Measurements from ENCODE around the gene NTMT2. TPM values are rescaled to one million over a fixed set of nuclear protein-coding genes. Genes with fewer than 3 reads are reported as not detected.
A peak's percentile ranks its signal among the peaks of the same experiment; 100 is the strongest.

NTMT2 gene
- total RNA-seq, 4 donors from 2014 or later: not detected

GRCh38 chr1:170145061-170145460 is 698 bp upstream of the NTMT2 start:
- ATAC-seq (ENCODE audit: low FRiP score): peak; percentile 10
- TF ChIP-seq, protein P1, sequence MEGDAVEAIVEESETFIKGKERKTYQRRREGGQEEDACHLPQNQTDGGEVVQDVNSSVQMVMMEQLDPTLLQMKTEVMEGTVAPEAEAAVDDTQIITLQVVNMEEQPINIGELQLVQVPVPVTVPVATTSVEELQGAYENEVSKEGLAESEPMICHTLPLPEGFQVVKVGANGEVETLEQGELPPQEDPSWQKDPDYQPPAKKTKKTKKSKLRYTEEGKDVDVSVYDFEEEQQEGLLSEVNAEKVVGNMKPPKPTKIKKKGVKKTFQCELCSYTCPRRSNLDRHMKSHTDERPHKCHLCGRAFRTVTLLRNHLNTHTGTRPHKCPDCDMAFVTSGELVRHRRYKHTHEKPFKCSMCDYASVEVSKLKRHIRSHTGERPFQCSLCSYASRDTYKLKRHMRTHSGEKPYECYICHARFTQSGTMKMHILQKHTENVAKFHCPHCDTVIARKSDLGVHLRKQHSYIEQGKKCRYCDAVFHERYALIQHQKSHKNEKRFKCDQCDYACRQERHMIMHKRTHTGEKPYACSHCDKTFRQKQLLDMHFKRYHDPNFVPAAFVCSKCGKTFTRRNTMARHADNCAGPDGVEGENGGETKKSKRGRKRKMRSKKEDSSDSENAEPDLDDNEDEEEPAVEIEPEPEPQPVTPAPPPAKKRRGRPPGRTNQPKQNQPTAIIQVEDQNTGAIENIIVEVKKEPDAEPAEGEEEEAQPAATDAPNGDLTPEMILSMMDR (IDR thresholded peaks at IDR 0.05): no peak

DNA sequence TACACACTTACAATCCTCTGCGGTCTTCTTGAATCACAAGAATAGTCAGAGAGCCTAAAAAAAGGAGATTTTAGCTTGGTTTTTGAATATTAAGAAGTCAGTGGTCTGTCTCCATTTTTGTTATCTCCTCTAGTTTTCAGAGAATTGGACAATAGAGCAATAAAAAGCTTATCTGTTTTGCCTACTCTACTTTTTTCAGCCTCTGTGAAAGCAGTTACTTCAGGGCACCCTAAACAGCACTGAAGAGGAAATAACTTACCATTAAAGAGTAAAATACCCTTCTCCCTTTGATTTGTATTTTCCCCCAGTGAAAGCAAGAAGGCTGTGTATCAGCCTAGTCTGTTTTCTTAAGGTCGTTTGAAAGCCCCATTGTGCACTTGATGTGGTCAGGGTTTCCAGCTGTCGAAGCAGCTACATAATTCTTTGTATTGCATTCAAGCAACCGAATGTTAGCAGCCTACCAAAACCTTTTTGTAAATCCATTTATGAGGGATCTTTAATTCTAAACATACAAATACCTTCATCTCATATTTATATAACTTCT is 1.0 kb downstream of the NTMT2 start:
- no peak for ATAC-seq (ENCODE audit: low FRiP score)
- DNase-seq (ENCODE audit: low spot score): no peak
- TF ChIP-seq, protein P1 (IDR thresholded peaks at IDR 0.05): no peak

More at GRCh38 chr1:170145061-170145460, 698 bp upstream of the NTMT2 start:
- no peak for DNase-seq (ENCODE audit: low spot score)

GRCh38 chr1:170149241-170149640 is 3.5 kb downstream of the NTMT2 start:
- ATAC-seq (ENCODE audit: low FRiP score) (no peak), DNase-seq (ENCODE audit: low spot score) (no peak)
- TF ChIP-seq, protein P1 (IDR thresholded peaks at IDR 0.05): no peak

GRCh38 chr1:170150016-170150415 is 4.3 kb downstream of the NTMT2 start:
- TF ChIP-seq, protein P1 (IDR thresholded peaks at IDR 0.05): no peak
- DNase-seq (ENCODE audit: low spot score): no peak
- no peak for ATAC-seq (ENCODE audit: low FRiP score)

- DNase-seq (ENCODE audit: low spot score): no peak
- TF ChIP-seq, protein P1 (IDR thresholded peaks at IDR 0.05): no peak
- ATAC-seq (ENCODE audit: low FRiP score): no peak
These were observed 5.2 kb downstream of the NTMT2 start for GRCh38 chr1:170150921-170151320.

- TF ChIP-seq, protein P1 (IDR thresholded peaks at IDR 0.05): no peak
- no peak for DNase-seq (ENCODE audit: low spot score)
- ATAC-seq (ENCODE audit: low FRiP score): no peak
These were observed 7.7 kb downstream of the NTMT2 start for GRCh38 chr1:170153417-170153816.

GRCh38 chr1:170155055-170155454 is 9.3 kb downstream of the NTMT2 start:
- TF ChIP-seq, protein P1 (IDR thresholded peaks at IDR 0.05): no peak
- DNase-seq (ENCODE audit: low spot score) (no peak), ATAC-seq (ENCODE audit: low FRiP score) (no peak)

All from omental fat pad (tissue), 4 donors.